Stimulated activated naive CD8-positive, alpha-beta T cell treated with anti-CD3 and anti-CD28 coated beads, Interleukin-15, Interleukin-2, amounts not matched to agents 100 U/mL and 50 U/mL, for 24 hours (primary cell): Measurements from ENCODE around the gene MYH6.
"Not testable (repeated sequence)": the region's sequence is repeated elsewhere in the genome, so short reads cannot be mapped to it uniquely, and the experiment has no call there.

ENCODE experiments used
- ATAC-seq: fragments of 150-1000 bp; cut with Tn5 transposase; one replicate; pipeline ENCODE4 v1.10.0; 2021
- DNase-seq: peaks from one replicate; pipeline ENCODE4 v3.0.0; 2021

The MYH6 gene

DNA sequence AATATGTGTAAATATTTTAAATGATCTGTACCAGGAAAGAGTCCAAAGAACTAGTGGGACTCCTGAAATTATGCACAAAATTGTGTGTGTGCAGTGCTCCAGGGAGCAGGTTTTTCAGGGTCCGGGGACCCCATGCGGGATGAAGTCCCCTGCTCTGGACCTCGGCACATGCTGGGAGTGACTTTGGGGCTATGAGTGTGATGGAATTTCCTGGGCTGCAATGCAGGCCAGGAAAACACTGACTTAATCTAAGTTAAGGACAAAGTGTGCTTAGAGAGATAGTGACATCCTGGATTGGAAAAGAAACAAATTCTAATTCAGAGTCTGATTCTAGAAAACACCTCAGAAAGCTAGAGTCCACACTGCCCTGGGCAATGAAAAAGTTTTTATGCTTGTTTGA lies 6.2 kb upstream of the MYH6 start:
- no peak for ATAC-seq
- DNase-seq, result no peak

DNA sequence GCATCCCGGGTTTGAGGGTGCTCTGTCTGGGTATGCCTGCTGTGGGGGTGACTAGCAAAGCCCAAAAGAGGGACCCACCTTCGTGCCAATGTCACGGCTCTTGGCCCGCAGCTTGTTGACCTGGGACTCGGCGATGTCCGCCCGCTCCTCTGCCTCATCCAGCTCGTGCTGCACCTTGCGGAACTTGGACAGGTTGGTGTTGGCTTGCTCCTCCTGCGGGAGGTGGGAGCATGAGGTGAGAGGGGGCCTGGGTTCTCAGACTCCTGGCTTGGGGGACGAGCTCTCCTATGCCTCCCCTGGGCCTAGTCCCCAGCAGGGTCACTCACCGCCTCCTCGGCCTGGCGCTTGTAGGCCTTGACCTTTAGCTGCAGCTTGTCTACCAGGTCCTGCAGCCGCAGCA lies 5.6 kb upstream of the MYH6 start:
- DNase-seq, result no peak

GRCh38 chr14:23411563-23412525 lies 3.8 kb upstream of the MYH6 start:
- no peak for ATAC-seq

More for the DNA sequence above, 5.6 kb upstream of the MYH6 start:
- ATAC-seq, result no peak

GRCh38 chr14:23409966-23410635 lies 2.0 kb upstream of the MYH6 start:
- ATAC-seq, result no peak
- DNase-seq, result no peak

More at GRCh38 chr14:23411563-23412525, 3.8 kb upstream of the MYH6 start:
- DNase-seq, result no peak

DNA sequence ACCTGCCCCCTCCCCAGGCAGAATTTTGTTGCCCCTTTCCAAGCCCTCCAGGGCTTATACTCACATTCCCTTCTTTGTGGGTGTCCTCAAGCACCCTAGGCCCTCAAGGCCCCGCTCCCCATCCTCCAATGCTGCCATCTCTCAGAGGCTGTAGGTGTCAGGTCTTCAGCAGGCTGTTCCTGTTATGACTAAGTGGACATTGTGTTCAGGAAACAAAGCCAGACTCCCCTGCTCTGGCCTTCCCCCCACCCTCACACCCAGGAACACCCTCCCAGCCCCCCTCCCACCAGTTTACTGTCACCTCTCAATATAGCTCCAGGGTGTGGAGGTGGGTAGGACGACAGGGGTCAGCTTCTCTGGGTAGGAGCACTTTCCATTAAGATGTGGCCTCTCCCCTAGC lies 1.4 kb upstream of the MYH6 start:
- ATAC-seq, result no peak
- no peak for DNase-seq

DNA sequence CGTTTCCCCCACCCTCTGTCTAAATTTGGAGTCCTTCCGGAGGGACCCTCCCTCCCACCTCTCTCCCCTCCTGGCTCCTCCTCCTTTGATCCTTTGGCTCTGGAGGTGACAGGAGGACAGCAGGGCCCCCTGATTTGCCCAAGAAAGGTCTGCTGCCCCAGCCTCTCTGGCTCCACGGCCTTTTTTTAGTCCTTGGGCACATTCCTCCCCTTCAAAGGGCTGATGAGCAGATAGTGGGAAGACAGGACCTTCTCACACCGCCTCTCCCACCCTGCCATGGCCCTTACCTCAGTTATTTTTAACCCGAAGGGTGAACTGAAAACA lies 196 bp upstream of the MYH6 start:
- no peak for DNase-seq
- no peak for ATAC-seq

DNA sequence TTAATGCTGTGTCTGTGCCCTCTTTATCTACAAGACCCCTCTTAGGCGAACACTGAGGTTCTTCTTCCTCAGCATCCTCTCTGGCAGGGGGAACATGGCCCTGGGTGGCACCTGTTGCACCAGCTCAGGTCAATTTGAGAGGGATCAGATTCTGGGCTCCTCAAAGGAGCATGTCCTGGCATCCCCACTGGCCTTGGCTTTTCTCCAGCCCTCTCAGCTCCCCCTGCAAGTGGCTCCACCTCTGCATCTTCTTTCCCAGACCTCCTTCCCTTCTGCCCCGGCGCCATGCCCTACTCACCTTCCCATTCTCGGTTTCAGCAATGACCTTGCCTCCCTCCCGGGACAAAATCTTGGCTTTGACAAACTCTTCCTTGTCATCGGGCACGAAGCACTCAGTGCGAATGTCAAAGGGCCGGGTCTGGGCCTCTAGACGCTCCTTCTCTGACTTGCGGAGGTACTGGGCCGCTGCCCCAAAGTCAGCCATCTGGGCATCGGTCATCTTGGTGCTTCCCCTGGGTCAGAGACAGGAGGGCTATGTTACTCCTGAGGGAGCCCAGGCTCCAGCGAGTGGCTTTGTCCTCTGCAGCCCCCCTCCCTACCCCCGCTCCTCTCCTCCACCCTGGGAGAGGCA lies 1.2 kb downstream of the MYH6 start:
- ATAC-seq, result no peak
- DNase-seq, result no peak

DNA sequence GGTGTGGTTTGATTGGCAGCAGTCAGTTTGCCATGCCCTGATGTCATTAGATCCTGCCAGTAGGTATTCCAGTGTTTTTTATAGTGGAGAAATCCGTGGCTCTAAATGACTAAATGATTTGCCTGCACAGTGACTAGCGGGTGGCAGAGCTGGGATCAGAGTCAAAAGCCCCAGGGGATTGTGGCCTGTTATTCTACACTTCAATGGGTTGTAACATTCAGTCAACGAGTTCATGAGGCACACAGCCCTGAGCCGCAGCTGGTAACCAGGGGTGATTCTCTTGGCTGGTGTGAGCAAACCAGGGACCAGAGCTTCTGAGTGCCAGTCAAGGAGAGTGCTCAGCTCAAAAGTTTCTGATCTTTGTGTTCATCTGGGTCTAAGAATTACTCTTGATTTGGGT lies 1.8 kb downstream of the MYH6 start:
- DNase-seq (no peak), ATAC-seq (no peak)

GRCh38 chr14:23405516-23406025 lies 2.5 kb downstream of the MYH6 start:
- DNase-seq (no peak), ATAC-seq (no peak)

DNA sequence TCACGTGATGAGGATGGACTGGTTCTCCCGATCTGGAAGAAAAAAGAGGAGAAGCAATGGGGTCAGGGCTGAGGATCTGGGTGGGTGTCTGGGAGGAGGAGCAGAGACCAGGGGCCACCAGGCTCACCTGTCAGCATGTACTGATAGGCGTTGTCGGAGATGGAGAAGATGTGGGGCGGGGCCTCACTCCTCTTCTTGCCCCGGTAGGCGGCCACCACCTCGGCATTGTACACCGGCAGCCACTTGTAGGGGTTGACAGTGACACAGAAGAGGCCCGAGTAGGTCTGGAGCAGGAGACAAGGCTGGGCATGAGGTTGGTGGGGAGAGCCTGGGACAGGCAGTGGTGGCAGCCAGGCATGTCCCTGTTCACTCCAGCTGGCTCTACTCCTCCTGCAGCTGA lies 3.0 kb downstream of the MYH6 start:
- ATAC-seq (no peak), DNase-seq (no peak)

DNA sequence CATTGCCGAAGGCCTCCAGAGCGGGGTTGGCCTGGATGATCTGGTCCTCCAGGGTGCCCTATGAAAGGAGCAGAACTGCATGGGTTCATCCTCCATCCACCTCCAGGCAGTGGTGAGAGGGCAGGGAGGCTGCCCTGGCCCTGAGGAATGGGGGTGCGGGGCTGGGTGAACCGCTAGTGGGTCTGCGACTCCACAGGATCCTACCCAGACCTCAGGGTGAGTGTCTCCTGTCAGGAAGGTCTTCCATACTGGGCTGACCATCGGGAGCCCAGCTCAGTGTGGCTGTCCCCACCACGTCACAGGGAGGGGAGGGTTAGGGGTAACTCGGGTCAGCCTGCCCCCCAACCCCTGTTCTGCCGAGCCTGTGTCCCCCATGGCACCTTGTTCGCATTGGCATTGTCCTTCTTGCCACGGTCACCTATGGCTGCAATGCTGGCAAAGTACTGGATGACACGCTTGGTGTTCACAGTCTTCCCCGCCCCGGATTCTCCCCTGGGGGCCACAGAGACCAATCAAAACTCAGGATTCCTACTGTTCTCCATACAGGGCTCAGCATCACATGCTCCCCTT lies 3.7 kb downstream of the MYH6 start:
- DNase-seq, result no peak
- no peak for ATAC-seq

- no peak for ATAC-seq
- DNase-seq, result no peak
These were observed 4.2 kb downstream of the MYH6 start for GRCh38 chr14:23403908-23404307.

DNA sequence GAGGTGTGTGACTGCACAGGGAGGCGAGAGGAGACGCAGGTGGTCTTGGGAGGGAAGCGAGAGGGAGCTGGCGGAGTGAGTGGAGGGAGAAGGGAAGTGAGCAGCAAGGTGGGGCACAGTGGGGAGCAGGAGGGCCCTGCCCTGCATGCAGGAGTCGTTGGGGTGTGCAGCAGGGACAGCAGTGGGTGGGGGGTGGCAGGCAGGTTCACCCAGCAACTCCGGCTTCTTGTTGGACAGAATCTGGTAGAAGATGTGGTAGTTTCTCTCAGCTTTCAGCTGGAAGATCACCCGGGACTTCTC lies 5.0 kb downstream of the MYH6 start:
- ATAC-seq (no peak), DNase-seq (no peak)

DNA sequence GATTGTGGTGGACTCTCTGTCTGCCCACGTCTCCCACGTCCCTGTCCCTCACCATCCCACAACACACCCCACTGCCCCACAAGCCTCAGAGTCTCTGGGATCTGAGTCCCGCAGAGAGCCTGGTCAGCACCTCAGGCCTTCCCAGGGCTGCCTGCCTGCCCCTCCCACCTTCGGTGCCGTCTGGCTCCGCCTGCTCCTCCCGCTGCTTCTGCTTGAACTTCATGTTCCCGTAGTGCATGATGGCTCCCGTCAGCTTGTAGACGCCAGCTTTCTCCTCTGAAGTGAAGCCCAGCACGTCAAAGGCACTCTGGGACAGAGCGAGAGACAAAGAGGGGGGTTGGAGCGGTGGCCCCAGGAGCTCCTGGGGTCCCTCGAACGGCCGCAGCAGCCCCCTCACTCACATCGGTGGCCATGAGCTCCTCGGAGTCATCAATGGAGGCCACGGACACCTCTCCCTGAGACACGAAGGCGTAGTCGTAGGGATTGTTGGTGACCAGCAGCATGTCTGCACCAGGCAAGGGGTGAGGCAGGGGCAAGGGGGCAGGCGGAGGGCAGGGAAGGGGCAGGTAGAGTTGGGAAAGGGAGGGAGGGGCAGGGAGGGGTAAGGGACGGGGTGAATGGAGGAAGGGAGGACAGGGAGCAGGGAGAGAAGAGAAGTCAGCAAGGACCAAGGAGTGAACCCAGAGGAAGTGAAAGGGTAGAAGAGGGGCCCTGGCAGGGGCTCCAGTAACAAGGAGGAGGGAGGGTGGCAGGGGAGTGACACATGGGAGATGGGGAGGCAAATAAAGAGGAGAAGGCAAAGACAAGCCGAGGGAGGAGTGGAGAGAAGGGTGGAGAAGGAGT lies 5.6 kb downstream of the MYH6 start:
- ATAC-seq (no peak), DNase-seq (no peak)

GRCh38 chr14:23401291-23401690 lies 6.8 kb downstream of the MYH6 start:
- DNase-seq (no peak), ATAC-seq (no peak)

DNA sequence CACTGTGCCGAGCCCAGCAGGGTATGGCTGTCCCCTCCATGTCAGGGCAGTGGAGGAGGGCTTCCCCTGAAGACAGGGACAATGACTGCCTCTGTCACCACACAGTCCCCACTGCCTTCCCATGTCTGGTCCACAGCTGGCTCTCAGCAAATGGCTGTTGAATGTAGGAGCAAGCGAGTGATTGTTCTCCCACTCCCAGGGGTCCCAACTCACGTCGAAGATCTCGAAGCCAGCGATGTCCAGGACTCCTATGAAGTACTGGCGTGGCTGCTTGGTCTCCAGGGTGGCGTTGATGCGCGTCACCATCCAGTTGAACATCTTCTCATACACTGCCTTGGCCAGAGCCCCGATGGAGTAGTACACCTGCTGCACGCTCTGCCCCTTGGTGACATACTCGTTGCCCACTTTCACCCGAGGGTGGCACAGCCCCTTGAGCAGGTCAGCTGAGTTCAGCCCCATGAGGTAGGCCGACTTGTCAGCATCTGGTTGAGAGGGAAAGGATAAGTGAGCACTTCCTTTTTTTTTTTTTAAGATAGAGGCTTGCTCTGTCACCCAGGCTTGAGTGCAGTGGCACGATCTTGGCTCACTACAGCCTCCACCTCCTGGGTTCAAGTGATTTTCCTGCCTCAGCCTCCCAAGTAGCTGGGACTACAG lies 7.5 kb downstream of the MYH6 start:
- not testable (repeated sequence) for ATAC-seq, DNase-seq

GRCh38 chr14:23399591-23399990 lies 8.5 kb downstream of the MYH6 start:
- DNase-seq, result no peak

GRCh38 chr14:23399136-23399535 lies 8.9 kb downstream of the MYH6 start:
- ATAC-seq (no peak), DNase-seq (no peak)

More at GRCh38 chr14:23399591-23399990, 8.5 kb downstream of the MYH6 start:
- ATAC-seq, result no peak

DNA sequence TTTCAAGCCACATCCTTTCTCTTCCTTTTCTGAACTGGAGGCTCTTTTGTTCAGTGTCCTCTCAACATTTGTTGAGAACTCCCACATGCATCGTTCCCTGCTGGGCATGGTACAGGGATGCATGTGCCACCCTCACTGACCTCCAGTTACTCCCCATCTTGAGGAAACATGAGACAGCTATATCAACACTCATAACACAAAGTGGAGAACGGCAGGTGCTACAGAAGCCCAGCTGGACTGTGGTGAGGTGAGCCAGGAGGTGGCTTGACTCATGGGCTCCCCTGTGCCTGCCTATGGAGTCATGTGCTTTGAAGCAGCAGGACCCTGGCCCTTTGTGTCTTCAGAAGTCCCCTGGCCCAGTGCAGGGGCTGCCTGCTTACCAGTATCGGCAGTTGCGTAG lies 9.7 kb downstream of the MYH6 start:
- no peak for DNase-seq
- ATAC-seq, result no peak

DNA sequence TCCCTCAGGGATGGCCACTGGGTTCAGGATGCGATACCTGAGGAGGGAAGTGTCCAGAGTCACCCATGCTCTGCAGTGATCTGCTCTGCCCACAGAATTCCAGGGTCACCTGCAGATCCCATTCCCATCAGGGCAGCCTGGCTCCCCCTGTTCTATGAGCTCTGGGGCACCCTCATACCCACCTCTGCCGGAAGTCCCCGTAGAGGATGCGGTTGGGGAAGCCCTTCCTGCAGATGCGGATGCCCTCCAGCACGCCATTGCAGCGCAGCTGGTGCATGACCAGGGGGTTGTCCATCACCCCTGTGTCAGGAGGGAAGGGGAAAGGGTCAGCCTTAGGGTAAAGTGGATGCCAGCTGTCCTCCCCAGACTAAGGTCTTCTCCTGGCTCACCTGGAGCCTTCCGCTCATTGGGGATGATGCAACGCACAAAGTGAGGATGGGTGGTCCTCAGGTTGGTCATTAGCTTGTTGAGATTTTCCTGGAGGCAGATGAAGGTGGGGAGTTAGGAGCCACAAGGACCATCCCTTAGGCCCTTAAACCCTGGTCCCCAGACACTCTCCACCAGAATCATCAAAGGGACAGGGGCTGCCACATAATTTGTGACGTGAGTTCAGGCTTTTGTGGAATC lies 11.2 kb downstream of the MYH6 start:
- DNase-seq, result no peak
- ATAC-seq, result no peak

DNA sequence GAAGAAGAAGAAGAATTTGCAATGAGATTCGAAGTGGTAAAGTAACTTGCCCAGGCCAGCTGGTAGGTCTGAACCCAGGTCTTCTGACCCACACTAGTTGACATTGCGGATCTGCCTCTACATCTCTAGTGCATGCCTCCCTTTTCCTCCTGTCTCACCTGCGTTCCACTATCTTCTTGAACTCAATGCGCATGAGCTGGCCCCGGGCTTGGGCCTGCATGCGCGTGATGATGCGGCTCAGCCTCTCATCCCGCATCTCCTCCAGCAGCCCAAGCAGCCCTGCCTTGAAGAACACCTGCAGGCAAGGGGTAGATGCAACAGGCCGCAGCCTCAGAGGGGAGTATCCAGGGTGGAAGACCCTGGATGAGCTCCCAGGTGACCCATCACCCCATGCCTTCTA lies 11.9 kb downstream of the MYH6 start:
- ATAC-seq (no peak), DNase-seq (no peak)
